Karpas-422 (cell line): ENCODE data around the gene COX6A1. TPM values are rescaled to one million over a fixed set of nuclear protein-coding genes. Genes with fewer than 3 reads are reported as not detected.
A peak's percentile ranks its signal among the peaks of the same experiment; 100 is the strongest.

Experiments
- DNase-seq: peaks from one replicate; pipeline ENCODE4 v3.0.0-alpha.2; 2015
- H2AFZ ChIP-seq: fragments of 200-600 bp; sonication (generic); 2 replicates; pipeline ENCODE4 v1.6.1; 2014; ENCODE audit warnings: antibody characterized with exemption, low read length, mixed read lengths
- H3K27ac ChIP-seq: fragments of 200-600 bp; sonication (generic); 2 replicates; pipeline ENCODE4 v1.5.1; 2014; ENCODE audit warnings: mild to moderate bottlenecking, low read length, moderate library complexity
- H3K27me3 ChIP-seq: fragments of 200-600 bp; sonication (generic); 2 replicates; pipeline ENCODE4 v1.6.1; 2014; ENCODE audit warnings: low read length, mixed read lengths
- H3K36me3 ChIP-seq: fragments of 200-600 bp; sonication (generic); 2 replicates; pipeline ENCODE4 v1.6.1; 2014; ENCODE audit warnings: low read length, mixed read lengths; ENCODE audit not compliant: insufficient read depth
- H3K4me1 ChIP-seq: fragments of 200-600 bp; sonication (generic); 2 replicates; pipeline ENCODE4 v1.6.1; 2014; ENCODE audit warnings: mild to moderate bottlenecking, low read length, mixed read lengths
- H3K4me2 ChIP-seq: fragments of 200-600 bp; sonication (generic); 2 replicates; pipeline ENCODE4 v1.6.1; 2014; ENCODE audit warnings: low read length, low read depth, mild to moderate bottlenecking; ENCODE audit not compliant: poor library complexity, severe bottlenecking
- H3K4me3 ChIP-seq: fragments of 200-600 bp; sonication (generic); 2 replicates; pipeline ENCODE4 v1.5.1; 2014; ENCODE audit warnings: mild to moderate bottlenecking, antibody characterized with exemption, low read length, mixed read lengths
- H3K79me2 ChIP-seq: fragments of 200-600 bp; sonication (generic); 2 replicates; pipeline ENCODE4 v1.6.1; 2014; ENCODE audit warnings: mild to moderate bottlenecking, low read length, mixed read lengths
- H3K9ac ChIP-seq: fragments of 200-600 bp; sonication (generic); 2 replicates; pipeline ENCODE4 v1.6.0; 2014; ENCODE audit warnings: low read length
- H3K9me2 ChIP-seq: fragments of 200-600 bp; sonication (generic), shearing (Covaris generic); replicated peaks from 2 replicates; pipeline ENCODE4 v1.6.0; 2014; ENCODE audit warnings: mild to moderate bottlenecking, low read length, moderate library complexity; ENCODE audit not compliant: insufficient read depth
- H3K9me3 ChIP-seq: fragments of 300-700, 200-600 bp; sonication (generic); 2 replicates; pipeline ENCODE4 v1.6.1; 2014; ENCODE audit warnings: low read length, mixed read lengths
- H4K20me1 ChIP-seq: fragments of 200-600 bp; sonication (generic); 2 replicates; pipeline ENCODE4 v1.6.1; 2014; ENCODE audit warnings: mild to moderate bottlenecking, antibody characterized with exemption, low read length, low read depth; ENCODE audit not compliant: insufficient read depth
- total RNA-seq: library from RNA; depleted of rRNA; stranded (reverse); fragments of >200 nt; shearing (Covaris generic); gene quantifications from 2 replicates; pipeline ENCODE4 v1.2.3, GENCODE V29; 2014; ENCODE audit warnings: low replicate concordance

COX6A1 gene
- total RNA-seq, 1 experiment from 2014 or later, result 542 TPM

- H3K9me2 ChIP-seq, result no peaks in the 10 kb centered on the region
- H3K27me3 ChIP-seq, result no peaks in the 10 kb centered on the region
- no peak overlapping the region for H3K4me3 ChIP-seq
- peaks cover 29% of the 10 kb centered on the region for H3K79me2 ChIP-seq
- DNase-seq, result no peak
- no peak overlapping the region for H3K4me2 ChIP-seq
- peaks cover 5% of the 10 kb centered on the region; the same call in 1 of the 2 replicates for H4K20me1 ChIP-seq
- no peak overlapping the region for H3K27ac ChIP-seq
- no peak overlapping the region for H2AFZ ChIP-seq
- no peak overlapping the region for H3K9ac ChIP-seq
- H3K4me1 ChIP-seq, result no peaks in the 10 kb centered on the region
- peaks cover 26% of the 10 kb centered on the region for H3K36me3 ChIP-seq
- no peaks in the 10 kb centered on the region for H3K9me3 ChIP-seq
Measured at GRCh38 chr12:120453060-120453750, 15.3 kb downstream of the COX6A1 start.

DNA sequence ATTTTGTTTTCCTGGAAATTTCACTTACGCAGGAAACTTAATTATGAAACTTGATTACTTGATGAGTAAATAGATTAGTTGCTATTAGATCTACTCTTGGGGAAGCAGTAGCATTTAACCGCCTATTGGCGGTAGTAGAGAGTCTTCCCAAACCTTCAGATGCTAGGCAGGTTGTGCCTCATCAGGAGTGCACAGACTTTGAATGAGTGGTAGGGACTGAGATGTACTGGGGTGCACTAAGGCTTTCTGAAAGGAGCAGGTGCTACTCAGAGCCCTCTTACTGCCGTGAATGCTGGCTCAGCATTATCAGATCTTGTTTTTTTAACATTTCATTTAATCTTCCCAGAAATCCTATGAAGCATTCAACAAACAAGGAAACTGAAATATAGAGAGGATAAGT lies 16.1 kb downstream of the COX6A1 start:
- peak; percentile 76 for DNase-seq
- H3K9me2 ChIP-seq, result no peaks in the 10 kb centered on the region
- H3K4me2 ChIP-seq, result no peak overlapping the region
- peaks cover 31% of the 10 kb centered on the region for H3K36me3 ChIP-seq
- no peak overlapping the region for H3K4me3 ChIP-seq
- H3K9ac ChIP-seq, result no peak overlapping the region
- H3K4me1 ChIP-seq, result no peaks in the 10 kb centered on the region
- H3K79me2 ChIP-seq, result peaks cover 23% of the 10 kb centered on the region
- no peak overlapping the region for H2AFZ ChIP-seq
- H3K27me3 ChIP-seq, result no peaks in the 10 kb centered on the region
- peaks cover 5% of the 10 kb centered on the region; the same call in 1 of the 2 replicates for H4K20me1 ChIP-seq
- H3K9me3 ChIP-seq, result no peaks in the 10 kb centered on the region
- H3K27ac ChIP-seq, result no peak overlapping the region

DNA sequence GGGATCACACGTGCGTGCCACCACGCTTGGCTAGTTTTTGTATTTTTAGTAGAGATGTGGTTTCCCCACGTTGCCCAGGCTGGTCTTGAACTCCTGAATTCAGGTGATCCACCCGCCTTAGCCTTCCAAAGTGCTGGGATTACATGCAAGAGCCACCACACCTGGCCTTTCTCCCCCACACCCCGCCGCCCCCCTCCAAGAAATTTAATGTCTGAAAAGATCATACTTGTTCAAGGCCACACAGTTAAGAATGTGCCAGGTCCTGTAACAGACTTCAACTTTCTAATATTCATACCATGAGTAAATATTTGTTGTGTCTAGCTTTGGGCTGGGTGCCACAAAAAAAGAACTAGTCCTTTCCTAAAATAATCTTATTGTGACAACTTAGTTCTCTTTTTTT lies 17.4 kb downstream of the COX6A1 start:
- Histone ChIP-seq H3K9me2 (no peaks in the 10 kb centered on the region), H3K4me3 (no peak overlapping the region), H3K27ac (no peak overlapping the region), H3K4me2 (no peak overlapping the region), H3K9me3 (no peaks in the 10 kb centered on the region), H4K20me1 (peaks cover 5% of the 10 kb centered on the region; the same call in 1 of the 2 replicates), H2AFZ (no peak overlapping the region), H3K9ac (no peak overlapping the region), H3K4me1 (no peaks in the 10 kb centered on the region), H3K27me3 (no peaks in the 10 kb centered on the region), H3K79me2 (peaks cover 12% of the 10 kb centered on the region), H3K36me3 (peaks cover 32% of the 10 kb centered on the region)
- DNase-seq, result no peak

DNA sequence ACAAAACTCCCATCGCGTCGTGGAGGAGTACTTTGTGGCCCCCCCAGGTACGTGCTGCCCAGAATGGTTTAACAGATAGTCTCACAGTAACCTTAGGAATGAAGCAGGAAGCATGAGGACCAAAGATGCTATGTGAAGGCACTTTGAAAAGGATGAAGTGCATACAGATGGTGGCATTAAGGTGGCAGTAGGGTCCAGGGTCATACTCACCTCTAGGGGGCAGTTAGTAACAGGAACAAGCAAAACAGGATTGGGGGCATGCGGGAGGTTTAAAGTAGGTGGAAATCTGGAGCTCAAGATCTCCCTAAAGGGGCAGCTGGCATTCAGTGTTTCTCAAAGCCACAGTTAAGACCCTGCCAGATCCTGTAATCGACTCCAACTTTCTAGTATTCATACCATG lies 19.2 kb downstream of the COX6A1 start:
- H3K27me3 ChIP-seq, result no peaks in the 10 kb centered on the region
- H3K36me3 ChIP-seq, result peaks cover 41% of the 10 kb centered on the region
- no peak overlapping the region for H3K4me3 ChIP-seq
- no peak overlapping the region for H2AFZ ChIP-seq
- peak; percentile 74 for DNase-seq
- H3K9me2 ChIP-seq, result no peaks in the 10 kb centered on the region
- H3K9ac ChIP-seq, result no peak overlapping the region
- H3K4me1 ChIP-seq, result no peaks in the 10 kb centered on the region
- peaks cover 5% of the 10 kb centered on the region; the same call in 1 of the 2 replicates for H4K20me1 ChIP-seq
- H3K79me2 ChIP-seq, result peaks cover 6% of the 10 kb centered on the region
- no peak overlapping the region for H3K27ac ChIP-seq
- H3K4me2 ChIP-seq, result no peak overlapping the region
- no peaks in the 10 kb centered on the region for H3K9me3 ChIP-seq

DNA sequence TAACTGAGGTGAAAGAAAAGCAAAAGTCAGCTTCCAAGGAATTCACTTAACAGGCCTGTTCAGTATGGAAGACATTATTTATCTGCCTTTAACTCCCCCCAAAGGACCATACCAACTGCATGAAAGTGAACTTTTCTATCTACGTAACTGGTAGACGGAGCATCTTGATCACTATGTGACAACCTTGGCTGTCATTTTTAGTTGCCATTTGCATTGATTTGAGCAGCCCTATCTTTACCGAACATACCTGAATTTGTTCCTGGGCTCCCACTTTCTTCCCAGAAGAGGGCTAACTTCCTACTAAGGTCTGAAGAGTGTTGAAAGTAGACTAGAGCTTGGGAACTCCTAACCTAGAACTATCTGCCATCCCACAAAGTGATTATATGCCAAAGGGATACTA lies 22.2 kb downstream of the COX6A1 start:
- no peaks in the 10 kb centered on the region for H3K27me3 ChIP-seq
- peaks cover 22% of the 10 kb centered on the region for H3K79me2 ChIP-seq
- no peak overlapping the region for H3K4me3 ChIP-seq
- DNase-seq, result no peak
- no peaks in the 10 kb centered on the region for H3K9me2 ChIP-seq
- H3K4me1 ChIP-seq, result no peaks in the 10 kb centered on the region
- no peak overlapping the region for H2AFZ ChIP-seq
- no peaks in the 10 kb centered on the region for H3K9me3 ChIP-seq
- H3K9ac ChIP-seq, result no peak overlapping the region
- peaks cover 10% of the 10 kb centered on the region; the same call in 1 of the 2 replicates for H4K20me1 ChIP-seq
- no peak overlapping the region for H3K27ac ChIP-seq
- H3K36me3 ChIP-seq, result peaks cover 62% of the 10 kb centered on the region
- no peak overlapping the region for H3K4me2 ChIP-seq

- peaks cover 12% of the 10 kb centered on the region; the same call in 1 of the 2 replicates for H3K4me1 ChIP-seq
- no peak for DNase-seq
Measured at GRCh38 chr12:120462099-120462640, 24.3 kb downstream of the COX6A1 start.

GRCh38 chr12:120463712-120464111 lies 25.8 kb downstream of the COX6A1 start:
- Histone ChIP-seq H3K79me2 (peaks cover 58% of the 10 kb centered on the region), H3K9me3 (no peaks in the 10 kb centered on the region), H3K9me2 (no peaks in the 10 kb centered on the region), H3K27ac (no peak overlapping the region), H3K4me2 (no peak overlapping the region), H2AFZ (no peak overlapping the region), H3K9ac (no peak overlapping the region), H3K4me1 (peaks cover 24% of the 10 kb centered on the region), H3K27me3 (no peaks in the 10 kb centered on the region), H4K20me1 (peaks cover 45% of the 10 kb centered on the region), H3K36me3 (peaks cover 68% of the 10 kb centered on the region), H3K4me3 (no peak overlapping the region)
- no peak for DNase-seq

More at GRCh38 chr12:120462099-120462640, 24.3 kb downstream of the COX6A1 start:
- Histone ChIP-seq H4K20me1 (peaks cover 30% of the 10 kb centered on the region), H3K9me2 (no peaks in the 10 kb centered on the region), H3K27ac (no peak overlapping the region), H3K36me3 (peaks cover 68% of the 10 kb centered on the region), H3K27me3 (no peaks in the 10 kb centered on the region), H3K9ac (no peak overlapping the region), H2AFZ (no peak overlapping the region), H3K4me3 (no peak overlapping the region), H3K79me2 (peaks cover 42% of the 10 kb centered on the region), H3K4me2 (no peak overlapping the region), H3K9me3 (no peaks in the 10 kb centered on the region)

DNA sequence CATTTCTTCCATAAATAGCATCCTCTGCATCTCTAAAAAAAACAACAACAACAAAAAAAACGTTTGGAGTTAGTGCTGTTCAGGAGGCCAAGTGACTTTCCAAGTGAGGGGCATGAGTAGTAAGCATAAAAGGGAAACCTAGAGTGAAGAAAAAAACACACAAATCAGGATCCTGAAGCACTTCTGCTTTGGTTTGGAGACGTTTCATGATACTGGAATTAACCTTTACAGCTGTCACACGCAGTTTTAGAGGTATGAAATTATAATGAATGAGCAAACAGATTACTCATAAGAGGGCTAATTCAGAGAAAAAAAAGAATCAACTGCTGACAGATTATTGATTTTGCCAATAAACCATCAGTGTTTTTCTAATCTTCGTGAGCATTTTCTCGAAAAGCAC lies 27.8 kb downstream of the COX6A1 start:
- H3K27ac ChIP-seq, result no peak overlapping the region
- H4K20me1 ChIP-seq, result peaks cover 48% of the 10 kb centered on the region
- no peak overlapping the region for H2AFZ ChIP-seq
- no peak overlapping the region for H3K4me2 ChIP-seq
- peaks cover 31% of the 10 kb centered on the region for H3K4me1 ChIP-seq
- no peak for DNase-seq
- no peaks in the 10 kb centered on the region for H3K27me3 ChIP-seq
- H3K9ac ChIP-seq, result no peak overlapping the region; the same call in 1 of the 2 replicates
- peaks cover 60% of the 10 kb centered on the region for H3K36me3 ChIP-seq
- H3K79me2 ChIP-seq, result peaks cover 65% of the 10 kb centered on the region
- no peak overlapping the region for H3K4me3 ChIP-seq
- H3K9me2 ChIP-seq, result no peaks in the 10 kb centered on the region
- H3K9me3 ChIP-seq, result no peaks in the 10 kb centered on the region
